A549 (cell line): Measurements from ENCODE around the gene TEAD2. TPM values are rescaled to one million over a fixed set of nuclear protein-coding genes. Genes with fewer than 3 reads are reported as not detected.
"Not testable (repeated sequence)": the region's sequence is repeated elsewhere in the genome, so short reads cannot be mapped to it uniquely, and the experiment has no call there.

Experiments
- ATAC-seq, 2 experiments: fragments of 200-7000 bp in 1 of 2; fragments of >200 bp in 1 of 2; cut with Nextera tagmentation in 1 of 2; cut with Tn5 transposase in 1 of 2; 3 replicates each; pipeline versions ENCODE4 v1.8.0 to v1.9.1; 2018 to 2020; ENCODE audit warnings: mild to moderate bottlenecking in 1 of 2, moderate library complexity in 1 of 2
- CTCF ChIA-PET: fragments of 300-600 bp; sonication (Branson Sonifier 250); formaldehyde crosslinking; extraction: SDS; loops from one replicate; lab custom pipeline; 2021; ENCODE audit warnings: antibody characterized with exemption, inconsistent platforms; lab: Yijun Ruan, JAX
- POLR2A ChIA-PET: fragments of 350-600 bp; formaldehyde crosslinking; extraction: SDS; loops from one replicate; lab custom pipeline; 2021; ENCODE audit warnings: antibody characterized with exemption, inconsistent platforms; lab: Yijun Ruan, JAX
- DNase-seq, 2 experiments: peaks; one replicate each; pipeline versions ENCODE4 v3.0.0 to v3.0.0-alpha.2; 2011 to 2016; ENCODE audit warnings: low read depth in 1 of 2, low spot score in 1 of 2
- FAIRE-seq: peaks from 2 replicates; lab custom pipeline; 2011; peaks lifted over from hg19 to GRCh38; lab: Jason Lieb, UNC
- H3K27ac ChIP-seq, 2 experiments: fragments of >200 bp; sonication (Bioruptor Twin); formaldehyde crosslinking; 3 replicates each; pipeline ENCODE4 v1.5.1; 2016 to 2017
- H3K4me1 ChIP-seq: fragments of >200 bp; sonication (Bioruptor Twin); formaldehyde crosslinking; 3 replicates; pipeline ENCODE4 v1.6.1; 2016
- H3K4me2 ChIP-seq: fragments of >200 bp; sonication (Bioruptor Twin); formaldehyde crosslinking; 3 replicates; pipeline ENCODE4 v1.6.1; 2016
- H3K4me3 ChIP-seq: fragments of >200 bp; sonication (Bioruptor Twin); formaldehyde crosslinking; 3 replicates; pipeline ENCODE4 v1.5.1; 2016
- H3K9me3 ChIP-seq: fragments of >200 bp; sonication (Bioruptor Twin); formaldehyde crosslinking; 3 replicates; pipeline ENCODE4 v1.6.1; 2016
- CBX8 ChIP-seq: fragments of 200-600 bp; sonication (generic); IDR thresholded peaks from 2 replicates; pipeline ENCODE4 v1.6.1; 2016
- CEBPB ChIP-seq, 2 experiments: fragments of >200 bp in 1 of 2; sonication (Bioruptor Twin) in 1 of 2; formaldehyde crosslinking in 1 of 2; IDR thresholded peaks; 2 replicates each; pipeline ENCODE4 v1.6.1; 2012 to 2016
- CHD4 ChIP-seq: fragments of 200-600 bp; sonication (generic); IDR thresholded peaks from 2 replicates; pipeline ENCODE4 v1.6.1; 2016; ENCODE audit warnings: antibody characterized with exemption, mild to moderate bottlenecking, borderline replicate concordance
- ELK1 ChIP-seq: fragments of 150-350 bp; IDR thresholded peaks from 2 replicates; pipeline ENCODE4 v1.6.1; 2014; ENCODE audit warnings: low read depth, mild to moderate bottlenecking, low read length
- EP300 ChIP-seq, 2 experiments: fragments of >200 bp; sonication (Bioruptor Twin); formaldehyde crosslinking; IDR thresholded peaks; 2 replicates in 1 of 2; 3 replicates in 1 of 2; pipeline ENCODE4 v1.6.1; 2016 to 2017
- ESRRA ChIP-seq: fragments of 150-350 bp; IDR thresholded peaks from 2 replicates; pipeline ENCODE4 v1.6.1; 2014; ENCODE audit warnings: mild to moderate bottlenecking, low read length, borderline replicate concordance
- HEYL ChIP-seq: fragments of 250-450 bp; sonication (Bioruptor Pico); IDR thresholded peaks from 2 replicates; pipeline ENCODE4 v1.8.0; 2021; ENCODE audit warnings: mild to moderate bottlenecking, moderate library complexity
- MAX ChIP-seq: IDR thresholded peaks from 2 replicates; pipeline ENCODE4 v1.6.1; 2012
- NR3C1 ChIP-seq: fragments of >200 bp; sonication (Bioruptor Twin); formaldehyde crosslinking; IDR thresholded peaks from 3 replicates; pipeline ENCODE4 v1.6.1; 2017
- PHF8 ChIP-seq: fragments of 200-600 bp; sonication (generic); IDR thresholded peaks from 2 replicates; pipeline ENCODE4 v1.6.1; 2016; ENCODE audit warnings: low read depth, mild to moderate bottlenecking, antibody characterized with exemption, moderate library complexity, borderline replicate concordance
- REST ChIP-seq: fragments of 200-600 bp; sonication (generic); IDR thresholded peaks from 2 replicates; pipeline ENCODE4 v1.6.1; 2016; ENCODE audit warnings: antibody characterized with exemption, mild to moderate bottlenecking, moderate library complexity
- RNF2 ChIP-seq: fragments of 200-600 bp; sonication (generic); IDR thresholded peaks from 2 replicates; pipeline ENCODE4 v1.6.1; 2016; ENCODE audit warnings: low read depth, mild to moderate bottlenecking, antibody characterized with exemption, moderate library complexity, borderline replicate concordance
- USF2 ChIP-seq: fragments of 450-650 bp; IDR thresholded peaks from 2 replicates; pipeline ENCODE4 v1.6.1; 2014; ENCODE audit warnings: antibody characterized with exemption
- ZFP36 ChIP-seq: fragments of 450-650 bp; IDR thresholded peaks from 2 replicates; pipeline ENCODE4 v1.6.1; 2014; ENCODE audit warnings: borderline replicate concordance; ENCODE audit not compliant: partially characterized antibody
- ZNF302 ChIP-seq: fragments of 250-450 bp; sonication (Bioruptor Pico); IDR thresholded peaks from 2 replicates; pipeline ENCODE4 v1.9.0; 2021; ENCODE audit warnings: inconsistent platforms, mild to moderate bottlenecking, moderate library complexity
- WGBS: methylation state at CpG from one replicate; pipeline ENCODE4 v1.1.6; 2017; ENCODE audit errors: missing lambda C conversion rate; 5-methylcytosine and 5-hydroxymethylcytosine counted together
- polyA plus RNA-seq, 4 experiments: library from polyadenylated mRNA; depleted of rRNA in 3 of 4; stranded (reverse); fragments of >200 nt; fragmentation: RNase III in 1 of 4; extraction: RNeasy Plus Mini Kit Qiagen cat#74134 plus additional on column Dnase treatment in 1 of 4; gene quantifications; 2 replicates in 3 of 4; 3 replicates in 1 of 4; pipeline ENCODE4 v1.2.3, GENCODE V29; 2011 to 2017

Gene TEAD2
- polyA plus RNA-seq, 2 of the 4 experiments (the other 2 are of a cell fraction), result 15.9 to 25.3 TPM

- Histone ChIP-seq H3K4me3 (no peak overlapping the region), H3K27ac (no peak overlapping the region), H3K4me1 (no peaks in the 10 kb centered on the region), H3K4me2 (no peak overlapping the region), H3K9me3 (peaks cover 6% of the 10 kb centered on the region)
- no peak for TF ChIP-seq CBX8
- TF ChIP-seq CHD4, result no peak
- no peak for TF ChIP-seq ZFP36
- no peak for TF ChIP-seq EP300 (IDR thresholded peaks at IDR 0.05)
- TF ChIP-seq NR3C1, result no peak
- no peak for TF ChIP-seq HEYL (CRISPR knock-in tag)
- no peak for TF ChIP-seq MAX
- no peak for TF ChIP-seq ELK1
- TF ChIP-seq RNF2, result no peak
- no peak for TF ChIP-seq USF2
- TF ChIP-seq ESRRA, result no peak
- DNase-seq (no peak), FAIRE-seq (no peak), ATAC-seq (peak; percentile 32 to 40; a peak in 3 of 6 replicates)
- ChIA-PET CTCF (interaction anchor here (0.5 to 12.9 kb wide), 14 partner anchors 9 to 197 kb away, joined by 3 to 108 read pairs (median 4); partner anchors contain the start of gene KASH5), POLR2A (no interaction called here)
- 70% methylated on average over 16 of the region's 16 CpGs for WGBS
These were observed 12.6 kb upstream of the TEAD2 start for GRCh38 chr19:49374665-49375434.

- H3K4me3 ChIP-seq, H3K4me2 ChIP-seq, ATAC-seq, POLR2A ChIA-PET, FAIRE-seq, H3K27ac ChIP-seq, DNase-seq, H3K4me1 ChIP-seq: not testable (repeated sequence)
- CTCF ChIA-PET, result interaction anchor here (0.7 to 12.9 kb wide), 6 partner anchors 14 to 78 kb away, joined by 3 to 108 read pairs (median 4); partner anchors contain the start of gene KASH5
- 50% methylated on average over 3 of the region's 3 CpGs for WGBS
- peaks cover 23% of the 10 kb centered on the region for H3K9me3 ChIP-seq
These were observed 11.0 kb upstream of the TEAD2 start for GRCh38 chr19:49373174-49373573.

GRCh38 chr19:49371184-49371583 lies 9.0 kb upstream of the TEAD2 start:
- POLR2A ChIA-PET, result no interaction called here
- CTCF ChIA-PET, result interaction anchor here (1.4 to 1.9 kb wide), 4 partner anchors 70 to 176 kb away, joined by 3 to 8 read pairs (median 6); no protein-coding TSS in a partner anchor

More at GRCh38 chr19:49371184-49371583, 9.0 kb upstream of the TEAD2 start:
- H3K9me3 ChIP-seq, result peaks cover 25% of the 10 kb centered on the region
- DNase-seq (no peak), FAIRE-seq (no peak)
- no peak overlapping the region for H3K4me2 ChIP-seq
- H3K4me3 ChIP-seq, result no peak overlapping the region
- TF ChIP-seq PHF8 (no peak), REST (no peak), CEBPB (IDR thresholded peaks at IDR 0.05) (peak in 1 of 2 experiments; percentile 29; a peak in 2 of 4 replicates), ZNF302 (no peak)
- TF ChIP-seq, all 56 proteins: peak for 1
- WGBS, result 63% methylated on average over 3 of the region's 3 CpGs
- no peak for ATAC-seq
- H3K4me1 ChIP-seq, result no peaks in the 10 kb centered on the region
- H3K27ac ChIP-seq, result no peak overlapping the region
